HepG2 (cell line): ENCODE results near the gene SLC35G2. TPM values are rescaled to one million over a fixed set of nuclear protein-coding genes. Genes with fewer than 3 reads are reported as not detected.

ENCODE experiments used
- HHEX ChIP-seq: IDR thresholded peaks from 2 replicates; pipeline ENCODE4 v1.6.1; 2016; ENCODE audit warnings: control low read depth
- IKZF5 ChIP-seq: IDR thresholded peaks from 2 replicates; pipeline ENCODE4 v1.6.1; 2018; ENCODE audit warnings: missing genetic modification reagents, mild to moderate bottlenecking, missing compliant biosample characterization
- ZBTB4 ChIP-seq: sonication (generic); formaldehyde crosslinking; IDR thresholded peaks from 2 replicates; pipeline ENCODE4 v1.4.0; 2020; ENCODE audit warnings: missing genetic modification reagents, mild to moderate bottlenecking, borderline replicate concordance
- ZBTB42 ChIP-seq: sonication (generic); formaldehyde crosslinking; IDR thresholded peaks from 2 replicates; pipeline ENCODE4 v1.5.0; 2020; ENCODE audit warnings: mild to moderate bottlenecking, missing genetic modification reagents
- ZNF710 ChIP-seq: sonication (generic); formaldehyde crosslinking; IDR thresholded peaks from 2 replicates; pipeline ENCODE4 v1.5.0; 2020; ENCODE audit warnings: mild to moderate bottlenecking, missing genetic modification reagents, borderline replicate concordance
- polyA plus RNA-seq, 8 experiments: library from polyadenylated mRNA; depleted of rRNA in 3 of 8; stranded (reverse) in 7 of 8; unstranded in 1 of 8; fragments of >200 nt; fragmentation: Illumina TruSeq in 4 of 8; extraction: Trizol in 4 of 8; gene quantifications; 2 replicates each; pipeline versions ENCODE4 v1.2.1 to v1.2.3, GENCODE V29; 2011 to 2016; ENCODE audit warnings: low read depth in 4 of 8, missing spikeins in 1 of 8, mixed read lengths in 1 of 8; ENCODE audit not compliant: insufficient read depth in 1 of 8
- total RNA-seq, 5 experiments: library from RNA; depleted of rRNA; stranded (reverse); fragments of >200 nt; fragmentation: Illumina TruSeq; extraction: Trizol; gene quantifications; 2 replicates each; pipeline ENCODE4 v1.2.3, GENCODE V29; 2016; ENCODE audit warnings: low read depth in 1 of 5
- TF ChIP-seq, protein P1 (sequence below): sonication (generic); formaldehyde crosslinking; IDR thresholded peaks from 2 replicates; pipeline ENCODE4 v1.5.0; 2020; ENCODE audit warnings: mild to moderate bottlenecking, missing genetic modification reagents

Gene SLC35G2
- total and polyA plus RNA-seq, 2 of the 13 experiments (the other 11 are each of a cell fraction or from before 2014, with no cell fraction given), result 7.6 to 10.3 TPM

GRCh38 chr3:136885357-136886213, 66.7 kb downstream of the SLC35G2 start (continued):
- TF ChIP-seq ZBTB4 (CRISPR knock-in tag) (no peak), ZNF710 (CRISPR knock-in tag) (no peak), ZBTB42 (CRISPR knock-in tag) (no peak), HHEX (CRISPR knock-in tag) (no peak), IKZF5 (CRISPR knock-in tag) (no peak)
- TF ChIP-seq, protein P1, sequence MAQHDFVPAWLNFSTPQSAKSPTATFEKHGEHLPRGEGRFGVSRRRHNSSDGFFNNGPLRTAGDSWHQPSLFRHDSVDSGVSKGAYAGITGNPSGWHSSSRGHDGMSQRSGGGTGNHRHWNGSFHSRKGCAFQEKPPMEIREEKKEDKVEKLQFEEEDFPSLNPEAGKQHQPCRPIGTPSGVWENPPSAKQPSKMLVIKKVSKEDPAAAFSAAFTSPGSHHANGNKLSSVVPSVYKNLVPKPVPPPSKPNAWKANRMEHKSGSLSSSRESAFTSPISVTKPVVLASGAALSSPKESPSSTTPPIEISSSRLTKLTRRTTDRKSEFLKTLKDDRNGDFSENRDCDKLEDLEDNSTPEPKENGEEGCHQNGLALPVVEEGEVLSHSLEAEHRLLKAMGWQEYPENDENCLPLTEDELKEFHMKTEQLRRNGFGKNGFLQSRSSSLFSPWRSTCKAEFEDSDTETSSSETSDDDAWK (CRISPR knock-in tag), result no peak
